Measurements from ENCODE around the gene PCCA.
A peak's percentile ranks its signal among the peaks of the same experiment; 100 is the strongest.

PCCA gene

GRCh38 chr13:100440751-100441425 is 352.0 kb downstream of the PCCA start:
- ChIA-PET CTCF (no interaction called here), POLR2A (no interaction called here)
- DNase-seq (ENCODE audit: extremely low spot score) = no peak
- no peak for TF ChIP-seq HDGF (IDR thresholded peaks at IDR 0.05; ENCODE audit: borderline replicate concordance)

GRCh38 chr13:100442095-100442832 is 353.4 kb downstream of the PCCA start:
- POLR2A ChIA-PET = no interaction called here
- no peak for DNase-seq (ENCODE audit: extremely low spot score)
- no peak for TF ChIP-seq FOXA1 (IDR thresholded peaks at IDR 0.05)
- no peak for TF ChIP-seq LEF1 (IDR thresholded peaks at IDR 0.05; ENCODE audit: borderline replicate concordance)
- no peak for TF ChIP-seq TARDBP (IDR thresholded peaks at IDR 0.05)
- no peak for TF ChIP-seq ZNF384 (IDR thresholded peaks at IDR 0.05)
- no peak for TF ChIP-seq BHLHE40 (IDR thresholded peaks at IDR 0.05; ENCODE audit: borderline replicate concordance)
- TF ChIP-seq FOXK2 (IDR thresholded peaks at IDR 0.05) = no peak
- no peak for TF ChIP-seq FOXM1 (IDR thresholded peaks at IDR 0.05; ENCODE audit: borderline replicate concordance)
- no peak for TF ChIP-seq HDGF (IDR thresholded peaks at IDR 0.05; ENCODE audit: borderline replicate concordance)
- TF ChIP-seq NFRKB (IDR thresholded peaks at IDR 0.05) = no peak
- TF ChIP-seq CTBP1 (IDR thresholded peaks at IDR 0.05; ENCODE audit: borderline replicate concordance) = no peak
- TF ChIP-seq PKNOX1 (IDR thresholded peaks at IDR 0.05) = no peak
- TF ChIP-seq SUZ12 (IDR thresholded peaks at IDR 0.05) = no peak
- no peak for TF ChIP-seq L3MBTL2 (conservative IDR thresholded peaks at IDR 0.05)
- TF ChIP-seq ELF4 (IDR thresholded peaks at IDR 0.05) = no peak
- no peak for TF ChIP-seq ARNT (IDR thresholded peaks at IDR 0.05)
- CTCF ChIA-PET = no interaction called here

GRCh38 chr13:100443278-100443997 is 354.5 kb downstream of the PCCA start:
- no peak for TF ChIP-seq FOXA1 (IDR thresholded peaks at IDR 0.05)
- TF ChIP-seq ZNF384 (IDR thresholded peaks at IDR 0.05) = 0 out of 2 replicates have a peak, but pooled peaks have one; percentile 58
- TF ChIP-seq L3MBTL2 (conservative IDR thresholded peaks at IDR 0.05) = no peak
- no peak for TF ChIP-seq CTBP1 (IDR thresholded peaks at IDR 0.05; ENCODE audit: borderline replicate concordance)
- TF ChIP-seq FOXM1 (IDR thresholded peaks at IDR 0.05; ENCODE audit: borderline replicate concordance) = no peak
- ChIA-PET CTCF (interaction anchor here (0.6 to 1.0 kb wide), 2 partner anchors 72 to 939 kb away, joined by 3 to 5 read pairs; no protein-coding TSS in a partner anchor), POLR2A (no interaction called here)
- no peak for DNase-seq (ENCODE audit: extremely low spot score)

GRCh38 chr13:100443998-100444328 is 355.1 kb downstream of the PCCA start:
- ChIA-PET POLR2A (no interaction called here), CTCF (interaction anchor here (0.6 to 1.0 kb wide), 2 partner anchors 71 to 939 kb away, joined by 3 to 5 read pairs; no protein-coding TSS in a partner anchor)
- no peak for DNase-seq (ENCODE audit: extremely low spot score)
- TF ChIP-seq ZNF384 (IDR thresholded peaks at IDR 0.05) = no peak
- no peak for TF ChIP-seq SUZ12 (IDR thresholded peaks at IDR 0.05)
- no peak for TF ChIP-seq FOXK2 (IDR thresholded peaks at IDR 0.05)
- TF ChIP-seq HDGF (IDR thresholded peaks at IDR 0.05; ENCODE audit: borderline replicate concordance) = no peak
- TF ChIP-seq TARDBP (IDR thresholded peaks at IDR 0.05) = no peak

- no peak for DNase-seq (ENCODE audit: extremely low spot score)
- ChIA-PET CTCF (no interaction called here), POLR2A (no interaction called here)
- TF ChIP-seq TARDBP (IDR thresholded peaks at IDR 0.05) = no peak
- TF ChIP-seq HDGF (IDR thresholded peaks at IDR 0.05; ENCODE audit: borderline replicate concordance) = no peak
- no peak for TF ChIP-seq NFRKB (IDR thresholded peaks at IDR 0.05)
- TF ChIP-seq ARNT (IDR thresholded peaks at IDR 0.05) = no peak
- no peak for TF ChIP-seq LEF1 (IDR thresholded peaks at IDR 0.05; ENCODE audit: borderline replicate concordance)
- TF ChIP-seq ELF4 (IDR thresholded peaks at IDR 0.05) = no peak
- TF ChIP-seq PKNOX1 (IDR thresholded peaks at IDR 0.05) = no peak
- no peak for TF ChIP-seq FOXA1 (IDR thresholded peaks at IDR 0.05)
- no peak for TF ChIP-seq FOXM1 (IDR thresholded peaks at IDR 0.05; ENCODE audit: borderline replicate concordance)
- TF ChIP-seq SUZ12 (IDR thresholded peaks at IDR 0.05) = no peak
- TF ChIP-seq L3MBTL2 (conservative IDR thresholded peaks at IDR 0.05) = no peak
- no peak for TF ChIP-seq SP1 (IDR thresholded peaks at IDR 0.05)
- no peak for TF ChIP-seq BHLHE40 (IDR thresholded peaks at IDR 0.05; ENCODE audit: borderline replicate concordance)
- no peak for TF ChIP-seq ZNF384 (IDR thresholded peaks at IDR 0.05)
- TF ChIP-seq CTBP1 (IDR thresholded peaks at IDR 0.05; ENCODE audit: borderline replicate concordance) = no peak
- no peak for TF ChIP-seq FOXK2 (IDR thresholded peaks at IDR 0.05)
These were observed 358.9 kb downstream of the PCCA start for GRCh38 chr13:100447831-100448230.

- DNase-seq (ENCODE audit: extremely low spot score) = no peak
- ChIA-PET CTCF (no interaction called here), POLR2A (no interaction called here)
- TF ChIP-seq NFRKB (IDR thresholded peaks at IDR 0.05) (no peak), ELF4 (IDR thresholded peaks at IDR 0.05) (no peak), FOXA1 (IDR thresholded peaks at IDR 0.05) (no peak), ZNF384 (IDR thresholded peaks at IDR 0.05) (no peak), FOXK2 (IDR thresholded peaks at IDR 0.05) (no peak), ARNT (IDR thresholded peaks at IDR 0.05) (no peak), SP1 (IDR thresholded peaks at IDR 0.05) (no peak), TARDBP (IDR thresholded peaks at IDR 0.05) (no peak), L3MBTL2 (conservative IDR thresholded peaks at IDR 0.05) (no peak), PKNOX1 (IDR thresholded peaks at IDR 0.05) (no peak), LEF1 (IDR thresholded peaks at IDR 0.05; ENCODE audit: borderline replicate concordance) (no peak), CTBP1 (IDR thresholded peaks at IDR 0.05; ENCODE audit: borderline replicate concordance) (no peak), FOXM1 (IDR thresholded peaks at IDR 0.05; ENCODE audit: borderline replicate concordance) (no peak), BHLHE40 (IDR thresholded peaks at IDR 0.05; ENCODE audit: borderline replicate concordance) (no peak), HDGF (IDR thresholded peaks at IDR 0.05; ENCODE audit: borderline replicate concordance) (no peak), SUZ12 (IDR thresholded peaks at IDR 0.05) (no peak)
These were observed 363.0 kb downstream of the PCCA start for GRCh38 chr13:100451923-100452322.
